Measurements from ENCODE around the gene GPC3. TPM values are rescaled to one million over a fixed set of nuclear protein-coding genes. Genes with fewer than 3 reads are reported as not detected.

Gene GPC3
- total and polyA plus RNA-seq, 5 donors, result 6.7 to 15.5 (median 7.5) TPM

GRCh38 chrX:133950214-133950613 lies 35.2 kb downstream of the GPC3 start:
- H3K9me3 ChIP-seq (ENCODE audit: control insufficient read depth, low read length), result no peaks in the 10 kb centered on the region
- H3K27ac ChIP-seq (ENCODE audit: low read length), result no peak overlapping the region
- DNase-seq, result no peak
- no peaks in the 10 kb centered on the region for H3K27me3 ChIP-seq (ENCODE audit: control insufficient read depth, insufficient read depth)
- ATAC-seq, result no peak
- H3K4me3 ChIP-seq (ENCODE audit: low read length), result no peak overlapping the region
- intact Hi-C loops (cut with DNase I), result no loop called here
- 86% methylated on average over 3 of the region's 3 CpGs for WGBS
- H3K4me1 ChIP-seq (ENCODE audit: control insufficient read depth, insufficient read depth, low read length), result no peaks in the 10 kb centered on the region

GRCh38 chrX:133948895-133949294 lies 36.5 kb downstream of the GPC3 start:
- intact Hi-C loops (cut with DNase I), result no loop called here
- no peaks in the 10 kb centered on the region for H3K4me1 ChIP-seq (ENCODE audit: control insufficient read depth, insufficient read depth, low read length)
- WGBS, result 100% methylated on average over 1 of the region's 1 CpG
- no peaks in the 10 kb centered on the region for H3K9me3 ChIP-seq (ENCODE audit: control insufficient read depth, low read length)
- H3K27me3 ChIP-seq (ENCODE audit: control insufficient read depth, insufficient read depth), result no peaks in the 10 kb centered on the region
- H3K27ac ChIP-seq (ENCODE audit: low read length), result no peak overlapping the region
- DNase-seq, result no peak
- no peak for ATAC-seq
- no peak overlapping the region for H3K4me3 ChIP-seq (ENCODE audit: low read length)

- H3K27ac ChIP-seq (ENCODE audit: low read length), result no peak overlapping the region
- H3K27me3 ChIP-seq (ENCODE audit: control insufficient read depth, insufficient read depth), result no peaks in the 10 kb centered on the region
- H3K4me1 ChIP-seq (ENCODE audit: control insufficient read depth, insufficient read depth, low read length), result no peaks in the 10 kb centered on the region
- no peak for ATAC-seq
- intact Hi-C loops (cut with DNase I), result no loop called here
- no peak overlapping the region for H3K4me3 ChIP-seq (ENCODE audit: low read length)
- no peak for DNase-seq
- H3K9me3 ChIP-seq (ENCODE audit: control insufficient read depth, low read length), result no peaks in the 10 kb centered on the region
- 96% methylated on average over 1 of the region's 1 CpG for WGBS
These were observed 37.4 kb downstream of the GPC3 start for GRCh38 chrX:133947996-133948395.

GRCh38 chrX:133947022-133947421 lies 38.4 kb downstream of the GPC3 start:
- Histone ChIP-seq H3K27me3 (ENCODE audit: control insufficient read depth, insufficient read depth) (no peaks in the 10 kb centered on the region), H3K4me3 (ENCODE audit: low read length) (no peak overlapping the region), H3K4me1 (ENCODE audit: control insufficient read depth, insufficient read depth, low read length) (no peaks in the 10 kb centered on the region), H3K9me3 (ENCODE audit: control insufficient read depth, low read length) (no peaks in the 10 kb centered on the region), H3K27ac (ENCODE audit: low read length) (no peak overlapping the region)
- no peak for ATAC-seq
- intact Hi-C loops (cut with DNase I), result no loop called here
- DNase-seq, result no peak
- WGBS, result 59% methylated on average over 2 of the region's 2 CpGs

- Histone ChIP-seq H3K9me3 (ENCODE audit: control insufficient read depth, low read length) (no peaks in the 10 kb centered on the region), H3K27me3 (ENCODE audit: control insufficient read depth, insufficient read depth) (no peaks in the 10 kb centered on the region), H3K4me3 (ENCODE audit: low read length) (no peak overlapping the region), H3K27ac (ENCODE audit: low read length) (no peak overlapping the region), H3K4me1 (ENCODE audit: control insufficient read depth, insufficient read depth, low read length) (no peaks in the 10 kb centered on the region)
- ATAC-seq (no peak), DNase-seq (no peak)
- WGBS, result 83% methylated on average over 1 of the region's 1 CpG
- intact Hi-C loops (cut with DNase I), result no loop called here
These were observed 41.9 kb downstream of the GPC3 start for GRCh38 chrX:133943507-133943906.

- Histone ChIP-seq H3K9me3 (ENCODE audit: control insufficient read depth, low read length) (no peaks in the 10 kb centered on the region), H3K4me1 (ENCODE audit: control insufficient read depth, insufficient read depth, low read length) (no peaks in the 10 kb centered on the region), H3K4me3 (ENCODE audit: low read length) (no peak overlapping the region), H3K27ac (ENCODE audit: low read length) (no peak overlapping the region), H3K27me3 (ENCODE audit: control insufficient read depth, insufficient read depth) (no peaks in the 10 kb centered on the region)
- intact Hi-C loops (cut with DNase I), result no loop called here
- no peak for DNase-seq
- WGBS, result 63% methylated on average over 2 of the region's 2 CpGs
- no peak for ATAC-seq
These were observed 45.6 kb downstream of the GPC3 start for GRCh38 chrX:133939655-133940302.

- no peaks in the 10 kb centered on the region for H3K27me3 ChIP-seq (ENCODE audit: control insufficient read depth, insufficient read depth)
- no peaks in the 10 kb centered on the region for H3K4me1 ChIP-seq (ENCODE audit: control insufficient read depth, insufficient read depth, low read length)
- no peak overlapping the region for H3K4me3 ChIP-seq (ENCODE audit: low read length)
- no peaks in the 10 kb centered on the region for H3K9me3 ChIP-seq (ENCODE audit: control insufficient read depth, low read length)
- WGBS, result 94% methylated on average over 1 of the region's 1 CpG
- DNase-seq (no peak), ATAC-seq (no peak)
- no peak overlapping the region for H3K27ac ChIP-seq (ENCODE audit: low read length)
- intact Hi-C loops (cut with DNase I), result no loop called here
These were observed 46.9 kb downstream of the GPC3 start for GRCh38 chrX:133938530-133938929.

GRCh38 chrX:133937022-133937421 lies 48.4 kb downstream of the GPC3 start:
- WGBS, result 95% methylated on average over 3 of the region's 3 CpGs
- intact Hi-C loops (cut with DNase I), result no loop called here
- no peak for ATAC-seq
- no peak for DNase-seq
- no peak overlapping the region for H3K27ac ChIP-seq (ENCODE audit: low read length)
- H3K4me3 ChIP-seq (ENCODE audit: low read length), result no peak overlapping the region
- H3K4me1 ChIP-seq (ENCODE audit: control insufficient read depth, insufficient read depth, low read length), result no peaks in the 10 kb centered on the region
- H3K27me3 ChIP-seq (ENCODE audit: control insufficient read depth, insufficient read depth), result no peaks in the 10 kb centered on the region
- H3K9me3 ChIP-seq (ENCODE audit: control insufficient read depth, low read length), result no peaks in the 10 kb centered on the region

- Histone ChIP-seq H3K27me3 (ENCODE audit: control insufficient read depth, insufficient read depth) (no peaks in the 10 kb centered on the region), H3K9me3 (ENCODE audit: control insufficient read depth, low read length) (no peaks in the 10 kb centered on the region), H3K27ac (ENCODE audit: low read length) (no peak overlapping the region), H3K4me3 (ENCODE audit: low read length) (no peak overlapping the region), H3K4me1 (ENCODE audit: control insufficient read depth, insufficient read depth, low read length) (no peaks in the 10 kb centered on the region)
- intact Hi-C loops (cut with DNase I), result no loop called here
- ATAC-seq (no peak), DNase-seq (no peak)
- 54% methylated on average over 4 of the region's 4 CpGs for WGBS
These were observed 50.3 kb downstream of the GPC3 start for GRCh38 chrX:133935076-133935475.

GRCh38 chrX:133933316-133933715 lies 52.1 kb downstream of the GPC3 start:
- intact Hi-C loops (cut with DNase I), result no loop called here
- no peak for ATAC-seq
- Histone ChIP-seq H3K4me1 (ENCODE audit: control insufficient read depth, insufficient read depth, low read length) (no peaks in the 10 kb centered on the region), H3K4me3 (ENCODE audit: low read length) (no peak overlapping the region), H3K27me3 (ENCODE audit: control insufficient read depth, insufficient read depth) (no peaks in the 10 kb centered on the region), H3K9me3 (ENCODE audit: control insufficient read depth, low read length) (no peaks in the 10 kb centered on the region), H3K27ac (ENCODE audit: low read length) (no peak overlapping the region)
- no peak for DNase-seq
- WGBS, result 96% methylated on average over 2 of the region's 2 CpGs

GRCh38 chrX:133929836-133930464 lies 55.4 kb downstream of the GPC3 start:
- H3K4me3 ChIP-seq (ENCODE audit: low read length), result no peak overlapping the region
- no peaks in the 10 kb centered on the region for H3K27me3 ChIP-seq (ENCODE audit: control insufficient read depth, insufficient read depth)
- H3K9me3 ChIP-seq (ENCODE audit: control insufficient read depth, low read length), result no peaks in the 10 kb centered on the region
- WGBS, result 89% methylated on average over 2 of the region's 2 CpGs
- DNase-seq (no peak), ATAC-seq (no peak)
- H3K27ac ChIP-seq (ENCODE audit: low read length), result no peak overlapping the region
- no peaks in the 10 kb centered on the region for H3K4me1 ChIP-seq (ENCODE audit: control insufficient read depth, insufficient read depth, low read length)
- intact Hi-C loops (cut with DNase I), result no loop called here

- ATAC-seq (no peak), DNase-seq (no peak)
- 77% methylated on average over 1 of the region's 1 CpG for WGBS
- intact Hi-C loops (cut with DNase I), result no loop called here
- no peaks in the 10 kb centered on the region for H3K27me3 ChIP-seq (ENCODE audit: control insufficient read depth, insufficient read depth)
- H3K27ac ChIP-seq (ENCODE audit: low read length), result no peak overlapping the region
- no peaks in the 10 kb centered on the region for H3K4me1 ChIP-seq (ENCODE audit: control insufficient read depth, insufficient read depth, low read length)
- no peaks in the 10 kb centered on the region for H3K9me3 ChIP-seq (ENCODE audit: control insufficient read depth, low read length)
- no peak overlapping the region for H3K4me3 ChIP-seq (ENCODE audit: low read length)
These were observed 57.0 kb downstream of the GPC3 start for GRCh38 chrX:133928365-133928764.
